Endothelial cell (in vitro differentiated cells): Measurements from ENCODE around the gene FTH1. TPM values are rescaled to one million over a fixed set of nuclear protein-coding genes. Genes with fewer than 3 reads are reported as not detected.

Experiments
- DNase-seq: peaks from one replicate; pipeline ENCODE4 v3.0.0; 2021; ENCODE audit warnings: low spot score
- H3K27ac Mint-ChIP-seq: one replicate; pipeline ENCODE4 v1.8.0; 2021; ENCODE audit warnings: mixed read lengths, inconsistent platforms; ENCODE audit not compliant: unreplicated experiment
- H3K27me3 Mint-ChIP-seq: one replicate; pipeline ENCODE4 v1.8.0; 2021; ENCODE audit warnings: mild to moderate bottlenecking, moderate library complexity, mixed read lengths, inconsistent platforms; ENCODE audit not compliant: unreplicated experiment
- H3K36me3 Mint-ChIP-seq: one replicate; pipeline ENCODE4 v1.8.0; 2021; ENCODE audit warnings: mild to moderate bottlenecking, low read depth, mixed read lengths, inconsistent platforms; ENCODE audit not compliant: unreplicated experiment
- H3K4me1 Mint-ChIP-seq: one replicate; pipeline ENCODE4 v1.8.0; 2021; ENCODE audit warnings: mild to moderate bottlenecking, mixed read lengths, inconsistent platforms; ENCODE audit not compliant: unreplicated experiment
- H3K4me3 Mint-ChIP-seq: one replicate; pipeline ENCODE4 v1.8.0; 2021; ENCODE audit warnings: mild to moderate bottlenecking, mixed read lengths, inconsistent platforms; ENCODE audit not compliant: unreplicated experiment
- H3K9me3 Mint-ChIP-seq: one replicate; pipeline ENCODE4 v1.8.0; 2021; ENCODE audit warnings: mixed read lengths, inconsistent platforms; ENCODE audit not compliant: unreplicated experiment
- CTCF ChIP-seq: fragments of 200-600 bp; sonication (generic); IDR thresholded peaks from one replicate; pipeline ENCODE4 v1.5.0; 2021; ENCODE audit warnings: antibody characterized with exemption; ENCODE audit not compliant: unreplicated experiment
- total RNA-seq: library from RNA; stranded (reverse); fragmentation: NEBNext Ultra II Directional; extraction: Animal tissue kit (Norgen Biotek cat#: 25700); gene quantifications from one replicate; pipeline ENCODE4 v1.2.1, GENCODE V29; 2021; ENCODE audit not compliant: unreplicated experiment

FTH1 gene
- total RNA-seq, 1 donor from 2014 or later: 837 TPM

- Mint-ChIP-seq H3K4me1 (peaks cover 3% of the 10 kb centered on the region), H3K9me3 (no peaks in the 10 kb centered on the region), H3K4me3 (no peak overlapping the region), H3K27ac (no peak overlapping the region), H3K27me3 (peaks cover 8% of the 10 kb centered on the region), H3K36me3 (peaks cover 4% of the 10 kb centered on the region)
- TF ChIP-seq CTCF: no peak
- DNase-seq: no peak
These were observed 15.8 kb downstream of the FTH1 start for GRCh38 chr11:61951484-61952135.

GRCh38 chr11:61950035-61950547 is 17.3 kb downstream of the FTH1 start, which contains the start of gene BEST1:
BEST1 (plus strand) TSS chr11:61950351; CDS start chr11:61951807, 1,456 bp downstream.
- DNase-seq: no peak
- no peak for TF ChIP-seq CTCF
- Mint-ChIP-seq H3K4me1 (peaks cover 3% of the 10 kb centered on the region), H3K4me3 (no peak within 1 kb of the TSS), H3K36me3 (peaks cover 4% of the 10 kb centered on the region), H3K9me3 (no peaks in the 10 kb centered on the region), H3K27me3 (peaks cover 8% of the 10 kb centered on the region), H3K27ac (peak within 1 kb of the TSS; percentile 10)

- DNase-seq: no peak
- peaks cover 3% of the 10 kb centered on the region for H3K4me1 Mint-ChIP-seq
- no peaks in the 10 kb centered on the region for H3K9me3 Mint-ChIP-seq
- no peak for TF ChIP-seq CTCF
- peaks cover 4% of the 10 kb centered on the region for H3K36me3 Mint-ChIP-seq
- no peak overlapping the region for H3K4me3 Mint-ChIP-seq
- no peak overlapping the region for H3K27ac Mint-ChIP-seq
- H3K27me3 Mint-ChIP-seq: peaks cover 9% of the 10 kb centered on the region
These were observed 18.0 kb downstream of the FTH1 start for GRCh38 chr11:61949169-61950034.

GRCh38 chr11:61948505-61948904 is 18.9 kb downstream of the FTH1 start:
- H3K4me1 Mint-ChIP-seq: peaks cover 3% of the 10 kb centered on the region
- TF ChIP-seq CTCF: no peak
- H3K4me3 Mint-ChIP-seq: no peak overlapping the region

More at GRCh38 chr11:61948505-61948904, 18.9 kb downstream of the FTH1 start:
- peaks cover 4% of the 10 kb centered on the region for H3K36me3 Mint-ChIP-seq
- no peak overlapping the region for H3K27ac Mint-ChIP-seq
- no peak for DNase-seq
- peaks cover 7% of the 10 kb centered on the region for H3K27me3 Mint-ChIP-seq
- no peaks in the 10 kb centered on the region for H3K9me3 Mint-ChIP-seq
